HG03342 (cell line): ENCODE data around the gene DRAXIN.
A peak's percentile ranks its signal among the peaks of the same experiment; 100 is the strongest.
"Not testable (repeated sequence)": the region's sequence is repeated elsewhere in the genome, so short reads cannot be mapped to it uniquely, and the experiment has no call there.

Source experiments
- ATAC-seq: cut with Tn5 transposase; IDR thresholded peaks from one replicate; pipeline ENCODE4 v1.9.1; 2021; ENCODE audit warnings: mild to moderate bottlenecking, moderate library complexity; ENCODE audit not compliant: unreplicated experiment

DRAXIN gene, protein sequence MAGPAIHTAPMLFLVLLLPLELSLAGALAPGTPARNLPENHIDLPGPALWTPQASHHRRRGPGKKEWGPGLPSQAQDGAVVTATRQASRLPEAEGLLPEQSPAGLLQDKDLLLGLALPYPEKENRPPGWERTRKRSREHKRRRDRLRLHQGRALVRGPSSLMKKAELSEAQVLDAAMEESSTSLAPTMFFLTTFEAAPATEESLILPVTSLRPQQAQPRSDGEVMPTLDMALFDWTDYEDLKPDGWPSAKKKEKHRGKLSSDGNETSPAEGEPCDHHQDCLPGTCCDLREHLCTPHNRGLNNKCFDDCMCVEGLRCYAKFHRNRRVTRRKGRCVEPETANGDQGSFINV

DNA sequence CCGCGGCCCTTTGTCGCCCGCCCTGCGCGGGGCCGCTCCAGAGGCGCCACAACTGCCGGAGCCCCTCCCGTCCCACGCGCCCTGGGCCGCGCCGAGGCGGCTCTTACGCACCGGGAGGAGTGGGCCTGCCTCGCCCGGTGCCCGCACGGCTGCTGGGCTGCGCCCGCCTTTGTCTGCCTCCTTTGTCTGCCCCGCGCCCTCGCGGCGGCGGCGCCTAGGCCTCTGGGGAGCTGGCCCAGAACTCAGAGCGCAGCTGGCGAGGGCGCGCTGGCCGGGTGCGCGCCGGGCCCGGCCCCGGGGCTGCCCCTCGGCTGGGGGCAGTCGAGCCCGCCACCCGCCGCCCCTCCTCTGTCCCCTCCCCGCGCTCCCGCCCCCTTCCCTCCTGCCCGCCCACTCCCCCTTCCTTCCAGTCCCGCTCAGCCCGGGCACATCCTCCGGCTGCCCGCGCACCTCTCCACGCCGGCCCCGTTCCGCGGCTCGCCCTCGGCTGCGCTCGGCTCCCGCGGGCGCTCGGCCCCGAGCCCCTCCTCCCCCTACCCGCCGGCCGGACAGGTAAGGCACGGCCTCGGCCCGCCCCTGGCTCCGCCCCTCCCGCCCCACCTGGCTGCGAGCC lies at the start of gene DRAXIN:
TSS of gene DRAXIN (plus strand) at position 409 of the 613 bp plus-strand sequence. CDS start 14,549 bp downstream, outside the sequence.
- ATAC-seq = no peak

DNA sequence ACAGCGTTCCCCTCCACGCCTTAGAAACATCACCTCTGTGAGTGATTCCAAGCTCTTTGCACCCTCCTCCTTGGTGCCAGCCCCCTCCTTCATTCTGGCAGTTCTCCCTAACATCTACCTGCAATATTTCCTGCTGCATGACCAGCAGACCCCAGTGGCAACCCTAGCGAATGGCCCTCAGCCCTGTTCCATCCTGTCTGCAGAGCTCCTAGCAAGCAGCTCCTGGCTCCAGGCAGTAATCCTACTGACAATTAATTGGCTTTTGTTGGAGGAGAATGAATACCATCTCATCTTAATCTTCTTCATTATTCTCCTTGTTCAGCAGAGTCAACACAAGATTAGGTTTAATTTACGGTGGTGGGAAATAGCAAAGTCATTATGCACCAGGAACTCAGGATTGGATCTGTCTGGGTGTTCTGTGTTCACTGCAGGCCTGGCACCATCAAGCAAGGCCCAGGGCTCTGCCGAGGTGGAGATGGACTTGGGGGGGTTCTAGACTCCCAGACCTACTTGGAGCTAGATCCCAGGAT lies 49.7 kb upstream of the DRAXIN start:
- no peak for ATAC-seq

- ATAC-seq = not testable (repeated sequence)
Measured at GRCh38 chr1:11642418-11643017, 49.0 kb upstream of the DRAXIN start.

DNA sequence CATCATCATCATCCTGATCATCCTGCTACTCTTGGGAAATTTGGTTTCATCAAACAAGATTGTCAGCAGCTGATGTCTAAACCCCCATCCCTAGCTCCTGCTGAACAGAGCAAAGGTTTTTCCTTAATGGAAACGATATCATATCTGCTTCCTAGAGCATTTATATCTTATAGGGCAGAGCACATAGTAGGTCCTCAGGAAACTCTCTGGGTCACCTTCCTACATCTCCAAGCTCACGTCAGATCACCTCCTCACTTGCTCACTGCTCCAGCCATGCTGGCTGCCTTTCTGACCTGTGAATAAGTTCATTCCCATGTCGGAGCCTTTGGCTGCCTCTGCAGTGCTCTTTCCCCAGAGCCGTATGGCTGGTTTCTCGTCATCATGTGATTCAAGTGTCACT lies 47.7 kb upstream of the DRAXIN start:
- ATAC-seq = no peak

GRCh38 chr1:11645270-11645669 lies 46.2 kb upstream of the DRAXIN start:
- no peak for ATAC-seq

- no peak for ATAC-seq
Measured at GRCh38 chr1:11645670-11646265, 45.7 kb upstream of the DRAXIN start.

DNA sequence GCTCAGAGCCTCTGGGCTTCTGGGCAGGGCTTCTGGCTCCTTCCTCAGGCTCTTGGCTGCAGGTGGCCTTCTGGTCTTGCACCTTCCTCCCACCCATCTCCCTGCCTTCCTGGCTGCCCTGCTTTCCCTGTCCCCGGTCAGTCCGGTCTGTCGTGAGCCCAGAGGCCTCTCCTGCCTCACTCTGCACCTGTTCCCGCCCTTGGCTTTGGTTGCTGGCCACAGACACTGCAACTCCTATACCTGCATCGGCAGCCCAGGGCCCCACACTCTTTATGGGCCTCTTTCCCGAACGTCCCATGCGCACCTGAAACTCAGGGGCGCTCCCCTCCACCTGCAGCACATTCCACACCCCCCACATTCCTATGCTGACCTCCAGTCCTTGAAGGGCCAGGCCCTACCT lies 45.2 kb upstream of the DRAXIN start:
- ATAC-seq = no peak

- no peak for ATAC-seq
Measured at GRCh38 chr1:11647333-11647732, 44.2 kb upstream of the DRAXIN start.

- no peak for ATAC-seq
Measured at GRCh38 chr1:11648039-11648438, 43.5 kb upstream of the DRAXIN start.

- no peak for ATAC-seq
Measured at GRCh38 chr1:11648732-11649158, 42.8 kb upstream of the DRAXIN start.

DNA sequence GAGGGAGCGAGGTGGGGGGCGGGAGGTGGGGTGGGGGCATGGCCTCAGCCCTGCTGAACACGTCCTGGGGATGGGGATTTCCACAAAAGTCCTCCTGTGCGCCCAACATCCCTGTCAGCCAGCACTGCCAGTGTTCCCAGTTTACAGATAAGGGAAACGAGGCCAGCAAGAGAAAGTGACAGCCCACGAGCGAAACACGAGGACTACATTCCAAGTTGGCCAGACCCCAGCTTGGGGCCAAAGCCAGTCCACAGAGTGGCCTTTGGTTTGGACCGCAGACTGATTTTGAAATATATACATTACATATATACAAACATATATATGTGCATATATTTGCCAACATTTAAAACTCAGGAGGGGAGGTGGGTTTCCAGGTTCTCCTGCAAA lies 42.3 kb upstream of the DRAXIN start:
- no peak for ATAC-seq

DNA sequence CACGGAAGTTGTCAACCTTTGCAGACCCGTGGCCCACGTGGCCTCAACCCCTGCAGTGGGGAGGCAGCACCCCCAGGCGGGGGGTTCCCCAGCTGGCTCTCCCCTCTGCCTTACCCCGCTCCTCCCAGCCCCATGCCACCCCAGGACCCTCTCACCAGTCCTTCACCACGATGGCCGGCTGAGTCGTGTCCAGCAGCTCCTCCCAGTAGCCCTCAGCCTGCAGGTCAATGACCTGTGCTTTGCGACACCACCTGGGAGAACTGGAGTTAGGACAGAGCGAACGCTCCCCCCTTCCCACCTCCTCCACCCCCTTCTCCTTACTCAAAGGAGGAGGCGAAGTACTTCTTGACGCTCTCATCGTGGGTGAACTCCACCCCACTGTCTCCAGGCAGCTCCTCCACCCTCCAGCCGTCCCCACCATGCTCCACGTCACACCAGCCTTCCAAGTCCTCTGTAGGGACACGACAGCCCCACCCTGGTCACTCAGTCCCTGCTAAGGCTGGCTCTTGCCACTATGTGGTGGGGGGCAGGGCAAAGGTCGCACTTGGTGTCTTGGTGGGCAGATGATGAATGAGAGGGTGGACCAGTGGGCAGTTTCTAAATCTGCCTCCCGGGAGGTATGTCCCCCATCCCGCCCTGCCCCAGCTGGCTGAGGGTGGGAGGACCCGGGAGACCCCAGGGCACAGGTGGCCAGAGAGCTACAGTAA lies 41.7 kb upstream of the DRAXIN start:
- no peak for ATAC-seq

DNA sequence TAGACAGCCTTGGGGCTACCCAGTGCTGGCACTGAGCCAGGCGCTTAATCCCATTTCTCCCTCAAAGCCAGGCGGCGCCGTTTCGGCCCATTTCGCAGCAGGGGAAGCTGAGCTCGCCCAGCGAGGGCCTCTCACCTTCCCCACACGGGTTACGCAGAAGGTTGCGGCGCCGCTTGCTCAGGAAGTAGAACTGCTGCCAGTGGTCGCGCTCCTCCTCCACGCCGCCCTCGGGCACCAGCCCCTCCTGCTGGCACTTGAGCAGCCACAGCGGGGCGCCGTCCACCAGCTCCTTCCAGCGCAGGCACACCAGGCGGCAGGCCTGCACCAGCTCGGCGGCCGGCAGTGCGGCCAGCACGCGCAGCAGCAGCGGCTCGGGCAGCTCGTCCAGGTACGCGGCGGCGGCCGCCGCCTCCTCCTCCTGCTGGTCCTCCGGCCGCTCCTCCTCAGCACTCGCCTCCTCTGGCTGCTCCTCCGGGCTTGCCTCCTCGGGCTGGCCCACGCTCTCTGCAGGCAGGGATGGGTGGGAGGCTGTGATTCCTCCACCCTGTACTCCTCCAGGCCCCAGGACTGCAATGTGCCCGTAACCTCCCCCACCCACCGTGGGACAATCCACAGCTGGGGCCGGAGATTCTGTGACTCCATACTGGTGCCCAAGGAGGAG lies 41.0 kb upstream of the DRAXIN start:
- ATAC-seq = no peak

DNA sequence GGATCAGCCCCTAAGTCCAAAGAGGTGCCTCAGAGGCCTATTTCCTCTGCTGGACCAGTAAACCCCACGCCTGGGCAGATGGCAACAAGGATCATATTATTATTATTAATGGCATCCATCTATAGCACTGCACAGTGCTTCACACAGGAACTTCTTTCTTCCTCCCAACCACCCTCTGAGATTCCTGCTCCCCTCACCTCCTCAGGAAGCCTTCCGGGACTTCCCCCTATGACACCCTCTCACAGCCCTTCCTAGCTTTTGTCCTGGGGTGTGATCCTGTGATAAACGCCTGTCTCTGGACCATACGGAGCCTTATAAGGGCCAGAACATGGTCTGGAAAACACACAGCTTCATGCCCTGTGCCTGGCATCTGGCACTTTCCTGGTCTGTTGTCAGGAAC lies 40.5 kb upstream of the DRAXIN start:
- ATAC-seq = no peak

- no peak for ATAC-seq
Measured at GRCh38 chr1:11652203-11652780, 39.2 kb upstream of the DRAXIN start.

DNA sequence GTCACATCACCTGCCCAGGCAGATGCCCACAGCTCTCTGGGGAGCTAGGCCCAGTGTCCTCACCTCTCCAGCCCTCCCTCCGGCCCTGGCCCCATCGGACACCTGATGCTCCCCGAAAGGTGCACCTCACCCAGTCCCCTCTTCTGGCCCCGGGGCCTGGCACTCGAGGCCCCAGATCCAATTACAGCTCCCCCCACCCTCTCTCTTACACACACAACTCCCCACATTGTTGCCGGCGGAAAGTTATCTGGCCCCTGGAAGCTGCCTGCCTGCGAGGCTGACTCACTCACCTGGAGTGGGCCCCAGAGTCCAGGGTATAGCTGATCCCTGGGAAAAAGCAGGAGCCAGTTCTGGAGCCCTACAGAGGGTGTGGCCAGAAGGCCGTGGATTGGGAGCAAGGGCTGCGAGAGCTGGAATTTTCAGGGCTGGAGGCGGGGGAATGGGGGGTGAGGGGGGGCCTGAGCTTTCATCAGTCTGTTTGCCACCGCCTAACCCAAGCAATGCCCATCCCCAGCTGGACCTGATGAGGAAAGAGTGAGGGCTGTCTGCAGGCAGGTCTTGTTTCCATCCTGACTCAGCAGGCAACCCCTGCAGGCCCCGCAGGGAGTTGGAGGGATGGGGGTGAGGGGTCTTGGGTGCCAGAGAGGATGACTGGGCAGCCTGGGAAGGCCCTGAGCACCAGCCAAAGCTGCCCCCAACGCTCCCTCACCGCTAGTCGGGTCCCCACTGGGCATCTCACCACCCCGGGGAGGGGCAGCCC lies 38.2 kb upstream of the DRAXIN start:
- ATAC-seq = no peak

GRCh38 chr1:11653861-11654136 lies 37.7 kb upstream of the DRAXIN start:
- ATAC-seq = no peak

DNA sequence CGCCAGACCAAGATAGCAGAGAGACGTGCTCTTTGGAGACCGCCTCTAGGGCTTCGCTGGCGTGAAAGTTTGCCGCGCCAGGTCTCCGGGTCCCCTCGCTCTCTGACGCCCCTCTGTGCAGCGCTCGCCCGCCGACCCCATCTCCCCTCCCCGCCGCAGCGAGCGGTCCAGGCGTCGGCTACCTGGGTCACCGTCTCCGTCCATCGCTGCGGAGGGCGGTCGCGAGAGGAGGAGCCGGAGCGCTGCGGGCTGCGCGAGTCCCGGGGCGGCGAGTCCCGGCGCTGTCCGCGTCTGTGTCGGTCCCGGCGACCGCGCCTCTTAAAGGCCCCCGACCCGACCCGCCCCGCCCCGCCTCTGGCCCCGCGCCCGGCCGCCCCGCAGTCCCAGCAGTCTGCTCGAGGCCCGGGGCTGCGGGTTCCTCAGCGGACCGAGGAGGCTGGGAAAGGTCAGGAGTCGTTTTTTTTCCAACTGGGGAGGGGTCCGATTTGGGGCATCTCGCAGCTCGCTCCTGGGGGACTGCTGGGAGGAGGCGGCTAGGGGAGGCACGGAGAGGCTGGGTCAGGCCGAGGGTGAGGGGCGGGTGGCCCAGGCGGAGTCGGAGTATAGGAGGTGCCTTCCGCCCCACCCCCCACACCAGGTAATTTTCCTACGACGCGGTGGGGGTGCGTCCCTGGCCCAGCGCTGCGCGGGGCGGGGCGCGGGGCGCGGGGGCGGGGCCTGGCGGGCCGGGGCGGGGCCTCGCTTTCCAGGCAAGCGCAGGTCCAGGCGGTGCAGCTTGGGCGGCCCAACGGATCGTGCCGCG lies 37.2 kb upstream of the DRAXIN start, which contains the start of the genes FBXO2 and FBXO44:
TSS of gene FBXO2 (minus strand) at position 293 of the 802 bp plus-strand sequence. CDS start at position 204, 89 bp downstream.
TSS of gene FBXO44 (plus strand) at position 741 of the 802 bp plus-strand sequence. CDS start 959 bp downstream, outside the sequence.
- peak; percentile 66 for ATAC-seq
